Stimulated activated CD4-positive, alpha-beta T cell treated with anti-CD3 and anti-CD28 coated beads, Interleukin-1b, Interleukin-23, amount 100 ng/mL, for 24 hours (primary cell): ENCODE results near the gene RAB3IP.
"Not testable (repeated sequence)": the region's sequence is repeated elsewhere in the genome, so short reads cannot be mapped to it uniquely, and the experiment has no call there.

Source experiments
- DNase-seq, 4 experiments: peaks; one replicate each; pipeline ENCODE4 v3.0.0-alpha.2; 2020; ENCODE audit warnings: low read depth in 4 of 4, low spot score in 1 of 4

The RAB3IP gene

DNA sequence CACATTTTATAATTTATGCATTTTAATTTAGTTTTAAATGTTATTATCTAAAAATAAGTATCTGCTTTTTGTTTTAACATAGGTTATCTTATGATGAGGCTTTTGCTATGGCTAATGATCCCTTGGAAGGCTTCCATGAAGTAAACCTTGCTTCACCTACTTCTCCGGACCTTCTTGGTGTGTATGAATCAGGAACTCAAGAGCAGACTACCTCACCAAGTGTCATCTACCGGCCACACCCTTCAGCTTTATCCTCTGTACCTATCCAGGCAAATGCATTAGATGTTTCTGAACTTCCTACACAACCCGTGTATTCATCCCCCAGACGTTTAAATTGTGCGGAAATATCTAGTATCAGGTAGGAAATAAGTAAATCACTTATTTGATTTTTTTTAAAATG, 16.6 kb downstream of the RAB3IP start:
- no peak for DNase-seq

DNA sequence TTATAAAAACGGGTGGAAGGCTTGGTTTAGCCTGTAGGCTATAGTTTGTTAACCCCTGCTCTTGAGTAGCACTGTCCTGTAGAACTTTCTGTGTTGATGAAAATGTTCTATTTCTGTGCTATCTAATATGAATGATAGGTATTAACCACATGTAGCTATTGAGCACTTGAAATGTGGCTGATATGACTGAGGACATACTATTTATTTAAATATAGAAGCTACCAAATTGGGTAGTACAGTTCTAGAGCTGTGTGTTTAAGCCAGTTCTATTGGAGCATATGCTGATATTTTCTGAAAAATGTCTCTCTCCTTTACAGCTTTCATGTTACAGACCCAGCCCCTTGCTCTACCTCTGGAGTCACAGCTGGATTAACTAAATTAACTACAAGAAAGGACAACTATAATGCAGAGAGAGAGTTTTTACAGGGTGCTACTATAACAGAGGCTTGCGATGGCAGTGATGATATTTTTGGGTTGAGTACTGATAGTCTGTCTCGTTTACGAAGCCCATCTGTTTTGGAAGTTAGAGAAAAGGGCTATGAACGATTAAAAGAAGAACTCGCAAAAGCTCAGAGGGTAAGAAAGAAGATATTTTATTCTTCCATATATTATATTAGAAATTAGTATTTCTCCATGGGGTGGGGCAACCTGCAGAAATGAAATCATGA, 17.6 kb downstream of the RAB3IP start:
- no peak for DNase-seq

DNA sequence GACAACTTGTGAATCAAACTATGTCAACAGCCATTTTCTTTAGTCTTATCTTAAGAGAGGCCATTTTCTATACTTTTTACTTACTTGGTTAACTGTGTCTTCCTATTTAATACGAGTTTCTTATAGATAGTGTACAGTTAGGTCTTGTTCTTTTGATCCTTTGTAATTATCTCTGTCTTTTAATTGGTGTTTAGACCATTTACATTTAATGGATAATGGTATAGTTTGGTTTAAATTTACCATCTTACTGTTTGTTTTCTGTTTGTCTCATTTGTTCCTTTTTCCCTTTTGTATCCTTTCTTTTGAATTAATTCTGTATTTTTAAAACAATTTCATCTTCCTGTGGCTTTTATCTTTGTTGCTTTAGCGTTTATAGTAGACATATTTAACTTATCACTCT, 19.4 kb downstream of the RAB3IP start:
- DNase-seq: no peak

DNA sequence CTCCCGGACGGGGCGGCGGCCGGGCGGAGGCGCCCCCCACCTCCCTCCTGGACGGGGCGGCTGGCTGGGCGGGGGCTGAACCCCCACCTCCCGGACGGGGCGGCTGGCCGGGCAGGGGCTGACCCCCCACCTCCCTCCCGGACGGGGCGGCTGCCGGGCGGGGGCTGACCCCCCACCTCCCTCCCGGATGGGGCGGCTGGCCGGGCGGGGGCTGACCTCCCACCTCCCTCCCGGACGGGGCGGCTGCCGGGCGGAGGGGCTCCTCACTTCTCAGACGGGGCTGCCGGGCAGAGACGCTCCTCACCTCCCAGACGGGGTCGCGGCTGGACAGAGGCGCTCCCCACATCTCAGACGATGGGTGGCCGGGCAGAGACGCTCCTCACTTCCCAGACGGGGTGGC, 20.9 kb downstream of the RAB3IP start:
- not testable (repeated sequence) for DNase-seq

DNA sequence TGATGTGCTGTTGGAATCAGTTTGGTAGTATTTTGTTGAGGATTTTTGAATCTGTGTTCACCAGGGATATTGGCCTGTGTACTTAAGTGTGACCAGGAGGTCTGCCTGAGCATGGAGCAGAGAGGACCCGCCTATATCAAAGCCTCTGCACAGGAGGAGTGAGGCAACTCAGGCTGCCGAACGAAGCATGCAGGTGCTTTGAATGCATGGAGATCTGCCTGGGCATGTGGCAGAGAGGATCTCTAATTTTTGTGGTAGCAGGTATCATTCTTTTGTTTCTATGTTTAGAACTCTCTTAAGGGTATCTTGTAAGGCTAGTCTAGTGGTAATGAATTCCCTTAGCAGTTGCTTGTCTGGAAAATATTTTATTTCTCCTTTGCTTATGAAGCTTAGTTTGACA, 26.9 kb downstream of the RAB3IP start:
- no peak for DNase-seq

DNA sequence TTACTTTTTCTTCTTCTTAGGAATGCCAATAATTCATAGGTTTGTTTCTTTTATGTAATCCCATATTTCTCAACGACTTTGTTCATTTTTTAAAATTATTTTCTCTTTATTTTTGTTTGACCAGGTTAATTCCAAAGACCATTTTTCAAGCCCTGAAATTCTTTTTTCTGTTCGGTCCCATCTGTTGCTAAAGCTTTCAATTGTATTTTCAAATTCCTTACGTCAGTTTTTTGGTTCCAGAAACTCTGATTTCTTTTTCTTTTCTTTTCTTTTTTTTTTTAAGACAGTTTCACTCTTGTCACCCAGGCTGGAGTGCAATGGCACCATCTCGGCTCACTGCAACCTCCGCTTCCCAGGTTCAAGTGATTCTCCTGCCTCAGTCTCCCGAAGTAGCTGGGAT, 27.6 kb downstream of the RAB3IP start:
- no peak for DNase-seq

DNA sequence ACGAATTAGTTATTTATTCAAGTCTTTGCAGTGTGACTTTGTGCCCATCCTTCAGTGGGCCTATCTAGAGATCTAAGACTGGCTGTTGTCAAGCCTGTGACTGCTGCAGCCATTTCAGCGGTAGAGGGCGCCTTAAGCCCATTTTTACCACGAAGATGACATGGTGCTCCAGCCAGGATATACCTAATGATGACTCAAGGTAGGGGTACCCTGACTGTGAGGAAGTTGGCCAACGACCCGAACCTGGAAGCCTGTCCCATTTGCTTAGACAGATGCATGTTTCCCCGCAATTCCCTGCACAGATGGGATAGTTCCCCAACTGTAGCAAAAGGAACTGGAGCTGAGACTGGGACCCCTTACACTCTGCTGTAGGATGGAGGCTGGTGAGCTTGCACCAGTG, 41.3 kb downstream of the RAB3IP start:
- no peak for DNase-seq

DNA sequence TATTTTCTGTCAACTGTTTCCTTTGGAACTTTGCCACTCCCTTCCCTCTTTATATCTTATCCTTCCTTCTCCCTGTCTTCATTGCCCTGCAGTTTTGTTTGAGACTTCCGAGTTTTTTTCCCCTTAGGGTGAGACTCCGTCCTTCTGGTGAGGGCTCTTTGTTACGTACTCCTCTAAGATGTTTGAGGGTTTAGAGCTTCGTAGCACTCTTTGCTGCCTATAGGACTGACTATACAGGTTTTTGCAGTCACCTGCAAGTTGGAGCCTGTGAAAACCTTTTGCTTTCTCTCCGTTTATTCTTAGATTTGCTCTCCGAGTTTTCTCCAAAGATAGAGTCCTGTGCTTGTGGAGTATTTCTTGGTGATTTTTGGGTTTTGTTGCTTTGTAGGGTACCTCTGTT, 44.7 kb downstream of the RAB3IP start:
- no peak for DNase-seq

DNA sequence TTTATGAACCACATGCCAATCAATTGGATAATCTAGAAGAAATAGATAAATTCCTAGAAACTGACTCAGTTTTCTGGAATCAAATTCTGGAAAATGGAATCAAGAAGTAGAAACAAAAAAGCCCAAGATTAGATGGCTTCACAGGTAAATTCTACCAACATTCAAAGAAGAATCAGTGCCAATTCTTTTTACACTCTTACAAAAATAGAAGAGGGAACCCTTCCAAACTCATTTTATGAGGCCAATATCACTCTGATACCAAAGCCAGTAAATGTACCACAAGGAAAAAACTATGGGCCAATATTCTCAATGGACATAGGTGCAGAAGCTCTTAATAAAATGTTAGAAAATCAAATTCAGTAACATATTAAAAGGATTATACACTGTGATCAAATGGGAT, 50.7 kb downstream of the RAB3IP start:
- no peak for DNase-seq

DNA sequence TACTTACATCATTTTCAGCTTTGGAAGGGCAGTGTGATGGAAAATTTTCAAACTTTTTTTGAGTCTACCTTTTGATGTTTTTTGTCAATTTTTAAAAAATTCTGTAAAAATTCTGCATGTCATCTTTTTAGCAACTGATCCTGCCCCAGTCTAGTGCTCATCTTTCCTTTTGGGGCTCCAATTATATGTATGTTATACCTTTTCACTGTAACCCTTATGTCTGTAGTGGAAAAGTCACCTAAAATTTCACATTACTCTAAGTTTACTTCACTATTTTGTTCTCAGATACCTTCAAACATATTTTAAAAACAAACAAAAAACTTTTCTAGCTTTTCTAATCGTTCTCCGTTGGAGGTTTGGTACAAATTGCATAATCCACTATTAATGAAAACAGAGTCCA, 53.9 kb downstream of the RAB3IP start:
- DNase-seq: no peak

DNA sequence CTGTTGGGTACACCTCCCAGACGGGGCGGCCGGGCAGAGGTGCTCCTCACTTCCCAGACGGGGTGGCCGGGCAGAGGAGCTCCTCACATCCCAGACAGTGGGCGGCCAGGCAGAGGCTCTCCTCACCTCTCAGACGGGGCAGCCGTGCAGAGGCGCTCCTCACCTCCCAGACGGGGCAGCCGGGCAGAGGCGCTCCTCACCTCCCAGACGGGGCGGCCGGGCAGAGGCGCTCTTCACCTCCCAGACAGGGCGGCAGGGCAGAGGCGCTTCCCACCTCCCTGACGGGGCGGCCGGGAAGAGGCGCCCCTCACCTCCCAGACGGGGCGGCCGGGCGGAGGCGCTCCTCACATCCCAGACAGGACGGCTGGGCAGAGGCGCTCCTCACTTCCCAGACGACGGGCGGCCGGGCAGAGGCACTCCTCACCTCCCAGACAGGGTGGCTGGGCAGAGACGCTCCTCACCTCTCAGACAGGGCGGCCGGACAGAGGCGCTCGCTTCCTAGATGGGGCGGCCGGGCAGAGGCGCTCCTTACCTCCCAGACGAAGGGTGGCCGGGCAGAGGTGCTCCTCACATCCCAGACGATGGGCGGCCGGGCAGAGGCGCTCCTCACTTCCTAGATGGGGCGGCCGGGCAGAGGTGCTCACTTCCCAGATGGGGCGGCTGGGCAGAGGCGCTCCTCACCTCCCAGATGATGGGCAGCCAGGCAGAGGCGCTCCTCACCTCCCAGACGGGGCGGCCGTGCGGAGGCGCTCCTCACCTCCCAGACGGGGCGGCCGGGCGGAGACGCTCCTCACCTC, 68.6 kb downstream of the RAB3IP start:
- DNase-seq: not testable (repeated sequence)

DNA sequence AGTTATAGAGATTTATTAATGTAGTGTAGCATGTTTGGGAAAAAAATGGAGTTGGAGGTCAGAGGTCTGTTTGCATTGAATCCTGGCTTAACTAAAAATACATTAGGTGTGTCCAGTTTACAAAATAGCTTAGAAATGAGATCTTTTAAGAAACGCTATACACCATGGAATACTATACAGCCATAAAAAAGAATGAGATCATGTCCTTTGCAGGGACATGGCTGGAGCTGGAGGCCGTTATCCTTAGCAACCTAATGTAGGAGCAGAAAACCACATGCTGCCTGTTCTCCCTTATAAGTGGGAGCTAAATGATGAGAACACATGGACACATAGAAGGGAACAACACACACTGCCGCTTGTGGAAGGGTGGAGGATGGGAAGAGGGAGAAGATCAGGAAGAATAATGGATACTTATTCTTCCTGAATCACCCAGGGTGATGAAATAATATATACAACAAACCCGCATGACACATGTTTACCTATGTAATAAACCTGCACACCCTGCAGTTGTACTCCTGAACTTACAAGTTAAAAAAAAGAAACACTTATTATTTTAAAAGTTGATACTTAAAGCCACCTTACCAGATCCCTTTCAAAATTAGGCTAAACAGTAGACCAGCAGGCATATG, 72.3 kb downstream of the RAB3IP start:
- no peak for DNase-seq

DNA sequence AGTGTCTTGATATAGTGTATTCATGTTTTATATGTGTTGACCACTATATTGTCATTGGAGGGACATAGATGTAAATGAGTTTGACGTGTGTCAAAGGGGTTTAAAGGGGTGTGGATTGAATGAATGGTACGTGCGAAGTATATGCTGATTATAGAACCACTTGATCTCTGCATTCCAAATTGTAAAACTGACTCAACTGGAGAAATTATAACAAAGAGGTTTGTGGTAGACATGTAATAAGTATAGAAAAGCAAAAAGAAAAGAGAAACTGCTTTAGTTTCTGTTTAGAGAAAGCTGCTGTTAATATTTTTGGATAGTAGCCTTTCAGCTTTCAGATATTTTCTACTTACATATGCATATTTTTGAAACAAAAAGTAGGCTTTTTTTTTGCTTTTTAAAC, 77.4 kb downstream of the RAB3IP start:
- no peak for DNase-seq

DNA sequence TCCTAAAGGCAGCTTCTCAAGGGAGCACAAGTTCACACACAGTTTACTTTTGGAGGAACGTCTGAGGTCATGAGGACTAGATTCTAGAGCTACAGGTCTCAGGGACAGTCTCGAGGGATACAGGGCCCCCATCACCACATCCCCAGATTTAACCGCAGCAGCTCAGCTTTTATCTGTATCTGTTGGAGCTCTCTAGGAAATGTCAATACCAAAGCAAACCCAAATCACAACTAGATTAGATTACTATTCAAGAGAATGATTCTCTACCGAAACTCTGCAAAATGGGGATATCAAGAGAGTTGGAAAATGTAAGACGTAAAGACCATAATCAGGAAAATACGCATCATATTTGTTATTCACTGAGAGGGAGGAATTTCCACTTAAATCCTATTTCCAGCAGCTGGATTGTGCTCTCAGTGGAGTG, 82.4 kb downstream of the RAB3IP start:
- DNase-seq: no peak

DNA sequence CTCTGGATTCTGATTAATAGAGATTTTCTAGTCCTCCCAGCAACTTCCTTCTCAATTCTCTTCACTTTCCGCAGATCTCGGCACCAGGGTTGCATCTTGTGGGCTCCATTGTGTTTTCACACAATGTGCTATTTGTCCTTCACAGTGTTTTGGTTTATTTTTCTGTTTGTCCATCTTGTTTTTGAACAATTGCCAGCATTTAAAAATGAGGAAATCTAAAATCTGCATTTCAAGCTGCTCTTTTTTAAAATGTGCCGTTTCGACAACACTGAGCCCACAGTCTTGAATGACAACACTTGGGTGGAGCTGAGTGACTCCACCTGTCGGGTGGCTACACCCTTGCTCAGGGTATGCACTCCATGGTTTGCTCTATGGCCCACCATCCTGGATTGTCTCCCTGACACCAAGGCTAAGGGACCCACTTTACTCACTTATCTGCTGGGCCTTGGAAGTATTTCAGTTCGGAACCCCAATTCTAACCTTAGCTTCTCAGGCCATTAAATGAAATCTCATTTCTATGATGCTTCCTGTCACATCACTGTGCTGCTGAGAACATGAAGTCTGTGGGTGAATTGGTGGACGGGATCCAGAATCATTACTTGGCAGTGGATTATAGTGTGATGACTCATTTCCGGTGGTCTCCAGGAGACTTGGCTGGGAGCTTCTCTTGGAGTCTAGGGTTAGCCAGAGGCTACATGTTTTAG, 82.9 kb downstream of the RAB3IP start:
- no peak for DNase-seq

DNA sequence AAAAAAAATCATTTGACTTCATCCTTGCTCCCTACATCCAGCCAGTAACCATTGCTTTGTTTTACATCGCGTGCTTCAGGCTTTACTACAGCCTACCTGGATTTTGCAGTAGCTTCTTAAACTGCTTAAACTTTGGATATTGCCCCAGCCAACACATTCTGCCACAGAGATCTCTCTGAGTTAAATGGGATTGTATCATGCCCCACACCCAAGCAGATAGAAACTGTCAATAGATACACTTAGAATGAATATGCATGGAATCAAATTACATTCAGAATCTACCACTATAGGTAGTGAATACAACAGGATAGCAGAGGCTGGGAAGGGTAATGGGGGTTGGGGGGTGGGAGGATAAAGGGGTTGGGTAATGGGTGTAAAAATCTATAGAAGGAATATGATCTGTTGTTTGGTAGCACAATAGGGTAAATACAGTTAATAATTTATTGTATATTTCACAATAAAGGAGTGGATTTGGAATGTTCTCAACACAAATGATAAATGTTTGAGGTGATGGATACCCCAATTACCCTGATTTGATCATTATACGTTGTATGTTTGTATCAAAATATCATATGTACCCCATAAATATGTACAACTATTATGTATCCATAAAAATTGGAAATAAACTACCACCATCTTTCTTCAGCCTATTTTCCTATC, 83.7 kb downstream of the RAB3IP start:
- no peak for DNase-seq

DNA sequence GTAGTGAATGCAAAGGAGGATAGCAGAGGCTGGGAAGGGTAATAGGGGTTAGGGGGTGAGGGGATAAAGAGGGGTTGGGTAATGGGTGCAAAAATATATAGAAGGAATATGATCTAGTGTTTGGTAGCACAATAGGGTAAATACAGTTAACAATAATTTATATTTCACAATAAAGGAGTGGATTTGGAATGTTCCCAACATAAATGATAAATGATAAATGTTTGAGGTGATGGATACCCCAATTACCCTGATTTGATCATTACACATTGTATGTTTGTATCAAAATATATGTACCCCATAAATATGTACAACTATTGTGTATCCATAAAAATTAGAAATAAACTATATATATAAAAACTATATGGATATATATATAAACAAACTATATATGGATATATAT, 85.4 kb downstream of the RAB3IP start:
- no peak for DNase-seq

DNA sequence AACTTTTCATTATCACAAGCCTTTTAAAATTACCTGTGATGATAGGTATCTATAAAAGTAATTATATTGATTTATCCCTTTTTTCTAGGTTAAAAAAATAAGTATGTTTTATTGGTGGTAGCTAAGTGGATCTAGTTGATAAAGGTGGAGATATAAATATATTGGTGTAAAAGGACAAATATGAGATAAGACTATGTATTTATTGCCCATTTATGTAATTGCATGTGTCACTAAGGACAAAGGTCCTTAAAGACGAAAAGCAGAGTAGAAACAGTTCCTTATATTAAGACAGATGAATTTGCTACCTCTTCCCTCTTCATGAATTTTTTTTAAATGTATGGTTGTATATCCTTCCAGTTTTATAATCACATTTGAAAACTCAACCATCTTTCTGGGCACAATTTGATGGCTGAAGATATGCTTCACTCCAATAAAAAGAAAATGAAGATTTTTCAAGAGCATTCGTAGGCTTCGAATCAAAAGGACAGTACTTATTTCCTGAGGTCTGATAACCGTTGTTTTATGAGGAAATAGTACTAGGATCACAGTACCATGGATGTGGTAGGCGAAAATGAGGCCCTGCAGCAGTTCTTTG, 86.4 kb downstream of the RAB3IP start, which contains the start of gene MYRFL:
MYRFL (plus strand) TSS at position 262 of the 595 bp plus-strand sequence; CDS start at position 553, 291 bp downstream.
- DNase-seq: no peak

DNA sequence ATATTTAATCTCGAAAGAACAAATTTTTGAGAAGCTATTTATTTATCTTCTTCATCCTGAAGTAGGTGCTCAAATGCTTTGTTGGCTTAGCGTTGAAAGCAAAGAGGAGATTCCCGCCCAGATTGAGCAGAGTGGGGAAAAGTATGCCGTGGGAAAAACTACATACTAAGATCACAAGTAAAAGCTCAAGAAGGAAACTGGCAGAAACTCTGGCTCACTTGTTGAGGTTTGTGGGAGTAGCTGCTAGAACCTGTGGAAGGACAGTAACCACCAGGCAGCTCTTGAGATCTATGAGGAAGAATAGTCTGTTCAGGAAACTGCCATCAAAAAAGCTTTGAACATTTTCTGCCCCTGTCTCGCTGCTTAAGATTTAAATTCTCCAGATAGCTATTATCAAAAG, 90.2 kb downstream of the RAB3IP start:
- DNase-seq: no peak

DNA sequence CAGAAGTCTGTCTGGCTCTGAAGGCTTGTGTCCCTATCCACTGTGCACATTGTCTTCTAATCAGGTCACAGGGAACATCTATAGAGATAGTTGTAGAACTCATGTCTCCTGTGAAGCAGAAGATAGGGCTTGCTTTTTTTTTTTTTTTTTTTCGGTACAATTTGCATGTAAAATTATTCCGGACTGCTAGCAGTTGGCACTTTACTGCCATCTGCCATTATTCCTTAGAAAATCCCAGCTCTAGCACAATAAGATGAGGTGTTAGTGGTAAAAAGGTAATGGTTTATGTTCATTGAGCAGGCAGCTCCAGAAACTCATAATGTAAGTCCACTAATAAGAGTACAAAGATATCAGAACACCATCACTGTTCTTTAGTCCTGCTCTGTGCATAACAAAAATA, 95.0 kb downstream of the RAB3IP start:
- DNase-seq: no peak

DNA sequence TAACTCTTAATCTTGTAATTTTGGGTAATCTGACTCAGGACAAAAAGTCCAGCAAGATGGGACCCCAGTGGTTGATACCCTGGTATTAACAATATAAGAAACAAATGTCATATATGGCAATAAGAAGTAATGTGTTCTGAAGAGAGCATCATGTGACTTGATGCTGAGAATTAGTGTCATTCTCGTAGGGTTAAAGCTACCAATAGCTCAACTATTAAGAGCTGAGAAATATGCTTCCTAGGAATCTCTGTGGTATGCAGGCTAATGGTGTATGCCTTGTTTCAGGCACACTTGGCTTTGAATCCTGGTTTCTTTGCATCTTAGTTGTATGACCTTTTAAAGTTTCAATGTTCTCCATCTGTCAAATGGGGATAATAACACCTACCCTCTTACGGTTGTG, 95.5 kb downstream of the RAB3IP start:
- no peak for DNase-seq
